Endothelial cell of umbilical vein (primary cell): Measurements from ENCODE around the gene CAMKMT. TPM values are rescaled to one million over a fixed set of nuclear protein-coding genes. Genes with fewer than 3 reads are reported as not detected.

ENCODE experiments used
- BruUV-seq: library from RNA; stranded (reverse); fragments of 400-500 nt; replicated peaks from 2 replicates; lab custom pipeline; 2021; lab: Mats Ljungman, UMichigan
- CTCF ChIA-PET: fragments of 300-600, 350-600 bp; sonication (Branson Sonifier 250); formaldehyde crosslinking; loops from one replicate; lab custom pipeline; 2021; ENCODE audit warnings: antibody characterized with exemption, inconsistent platforms; lab: Charles Lee
- POLR2A ChIA-PET: fragments of 300-600, 350-600 bp; sonication (Branson Sonifier 250); formaldehyde crosslinking; loops from one replicate; lab custom pipeline; 2021; ENCODE audit warnings: antibody characterized with exemption, inconsistent platforms; lab: Charles Lee
- DNase-seq: peaks from one replicate; pipeline ENCODE4 v3.0.0-alpha.2; 2011; ENCODE audit warnings: low read depth, low spot score
- FAIRE-seq: peaks from 2 replicates; lab custom pipeline; 2011; peaks lifted over from hg19 to GRCh38; lab: Jason Lieb, UNC
- H2AFZ ChIP-seq: 2 replicates; pipeline ENCODE4 v1.6.0; 2012; ENCODE audit warnings: low read depth, low read length, control low read depth, inconsistent platforms
- H3K27ac ChIP-seq: 2 replicates; pipeline ENCODE4 v1.5.1; 2011; ENCODE audit warnings: low read depth, mild to moderate bottlenecking, control low read depth, low read length, moderate library complexity; ENCODE audit not compliant: insufficient read depth
- H3K27me3 ChIP-seq, 2 experiments: 2 replicates each; pipeline versions ENCODE4 v1.6.0 to v1.6.1; 2011; ENCODE audit warnings: low read length in 2 of 2, mixed read lengths in 1 of 2; ENCODE audit not compliant: control insufficient read depth in 2 of 2, insufficient read depth in 2 of 2
- H3K36me3 ChIP-seq, 2 experiments: 2 replicates in 1 of 2; 3 replicates in 1 of 2; pipeline ENCODE4 v1.5.1; 2011; ENCODE audit warnings: low read length in 2 of 2, mild to moderate bottlenecking in 1 of 2, moderate library complexity in 1 of 2; ENCODE audit not compliant: control insufficient read depth in 2 of 2, insufficient read depth in 2 of 2; ENCODE audit errors: extremely low read depth in 1 of 2
- H3K4me1 ChIP-seq: 3 replicates; pipeline ENCODE4 v1.5.1; 2011; ENCODE audit warnings: mild to moderate bottlenecking, low read length; ENCODE audit not compliant: control insufficient read depth, insufficient read depth; ENCODE audit errors: extremely low read depth
- H3K4me2 ChIP-seq: 2 replicates; pipeline ENCODE4 v1.6.1; 2011; ENCODE audit warnings: low read length, control low read depth, mixed read lengths; ENCODE audit not compliant: insufficient read depth
- H3K4me3 ChIP-seq, 3 experiments: fragments of 200-600 bp in 1 of 3; sonication (generic), shearing (Covaris generic) in 1 of 3; replicated peaks in 1 of 3; 2 replicates each; pipeline ENCODE4 v1.5.1; 2011 to 2016; ENCODE audit warnings: control low read depth in 3 of 3, low read length in 3 of 3, mild to moderate bottlenecking in 2 of 3, inconsistent platforms in 1 of 3, low read depth in 1 of 3, moderate library complexity in 1 of 3; ENCODE audit not compliant: insufficient read depth in 1 of 3
- H3K79me2 ChIP-seq: 2 replicates; pipeline ENCODE4 v1.6.0; 2012; ENCODE audit warnings: low read length, inconsistent platforms; ENCODE audit not compliant: control insufficient read depth, insufficient read depth
- H3K9ac ChIP-seq: replicated peaks from 2 replicates; pipeline ENCODE3; 2011; ENCODE audit warnings: low read length, control low read depth; ENCODE audit not compliant: insufficient read depth; ENCODE audit errors: extremely low read depth
- H3K9me1 ChIP-seq: replicated peaks from 3 replicates; pipeline ENCODE4 v1.6.0; 2011; ENCODE audit warnings: mild to moderate bottlenecking, low read length; ENCODE audit not compliant: control insufficient read depth, insufficient read depth; ENCODE audit errors: extremely low read depth
- H3K9me3 ChIP-seq: replicated peaks from 2 replicates; pipeline ENCODE4 v1.5.1; 2012; ENCODE audit warnings: low read length, inconsistent platforms; ENCODE audit not compliant: control insufficient read depth, insufficient read depth
- H4K20me1 ChIP-seq: replicated peaks from 2 replicates; pipeline ENCODE3; 2011; ENCODE audit warnings: mild to moderate bottlenecking, low read length; ENCODE audit not compliant: control insufficient read depth, insufficient read depth; ENCODE audit errors: extremely low read depth
- CTCF ChIP-seq, 2 donors: IDR thresholded peaks; 1 replicate in 1 of 2; 2 replicates in 1 of 2; pipeline ENCODE4 v1.5.1; 2011; ENCODE audit warnings: low read length in 2 of 2, mild to moderate bottlenecking in 2 of 2, moderate library complexity in 2 of 2, control low read depth in 1 of 2, inconsistent platforms in 1 of 2, low read depth in 1 of 2; ENCODE audit not compliant: insufficient read depth in 1 of 2; ENCODE audit errors: extremely low read depth in 1 of 2
- EZH2 ChIP-seq: IDR thresholded peaks from 2 replicates; pipeline ENCODE4 v1.6.1; 2012; ENCODE audit warnings: borderline replicate concordance, low read depth, mild to moderate bottlenecking, moderate library complexity, low read length, inconsistent platforms; ENCODE audit not compliant: severe bottlenecking
- FOS ChIP-seq: IDR thresholded peaks from 2 replicates; pipeline ENCODE4 v1.6.1; 2011; ENCODE audit warnings: mild to moderate bottlenecking, low read length, moderate library complexity, borderline replicate concordance; ENCODE audit not compliant: insufficient read depth
- GATA2 ChIP-seq: IDR thresholded peaks from 2 replicates; pipeline ENCODE4 v1.7.0; 2011; ENCODE audit warnings: low read depth, mild to moderate bottlenecking, moderate library complexity, mixed read lengths, low read length; ENCODE audit not compliant: insufficient read length, insufficient read depth
- JUN ChIP-seq: IDR thresholded peaks from 2 replicates; pipeline ENCODE4 v1.6.1; 2011; ENCODE audit warnings: borderline replicate concordance, low read depth; ENCODE audit not compliant: insufficient read length, insufficient read depth
- MAX ChIP-seq: IDR thresholded peaks from 2 replicates; pipeline ENCODE4 v1.6.1; 2011; ENCODE audit not compliant: insufficient read depth, insufficient read length
- MYC ChIP-seq: IDR thresholded peaks from one replicate; pipeline ENCODE4 v1.6.1; 2011; ENCODE audit warnings: mild to moderate bottlenecking, low read depth, low read length
- POLR2A ChIP-seq: IDR thresholded peaks from 2 replicates; pipeline ENCODE4 v1.6.1; 2012; ENCODE audit warnings: low read depth, mild to moderate bottlenecking, control low read depth, low read length
- POLR2AphosphoS5 ChIP-seq: IDR thresholded peaks from 2 replicates; pipeline ENCODE4 v1.6.1; 2012; ENCODE audit warnings: low read depth, mild to moderate bottlenecking, control low read depth, low read length, moderate library complexity; ENCODE audit not compliant: insufficient read depth
- dilution Hi-C: fragments of 300-500 bp; cut with MboI; formaldehyde crosslinking; loops from one replicate; pipeline ENCODE4 v1.15.0; 2019; ENCODE audit warnings: low sequenced_read_pairs; ENCODE audit not compliant: extremely low pct_ligation_motif_present
- intact Hi-C: fragments of 100-400 bp; cut with micrococcal nuclease; formaldehyde crosslinking; loops from one replicate; pipeline ENCODE4 v1.10.0; 2022
- polyA plus RNA-seq, 4 experiments: library from polyadenylated mRNA; depleted of rRNA in 3 of 4; stranded (reverse) in 3 of 4; unstranded in 1 of 4; fragments of >200 nt; gene quantifications; 2 replicates each; pipeline versions ENCODE4 v1.2.1 to v1.2.3, GENCODE V29; 2011 to 2012; ENCODE audit warnings: missing spikeins in 1 of 4
- total RNA-seq: library from RNA; stranded (reverse); gene quantifications from 2 replicates; pipeline ENCODE4 v1.2.3, GENCODE V29; 2021

CAMKMT gene
- total and polyA plus RNA-seq, 2 donors (not counting 3 experiments of a cell fraction or from before 2014, with no cell fraction given): 4.1 to 10.7 TPM

- H3K4me1 ChIP-seq: peaks cover 37% of the 10 kb centered on the region
- no peaks in the 10 kb centered on the region for H3K36me3 ChIP-seq
- H3K27me3 ChIP-seq: no peaks in the 10 kb centered on the region
- intact Hi-C loops (no loop called here), dilution Hi-C loops (no loop called here)
- DNase-seq: no peak
- no peaks in the 10 kb centered on the region for H3K9me1 ChIP-seq
- H3K9ac ChIP-seq: no peak overlapping the region
- H3K79me2 ChIP-seq: no peaks in the 10 kb centered on the region
- H4K20me1 ChIP-seq: no peaks in the 10 kb centered on the region
- no peak overlapping the region for H2AFZ ChIP-seq
- TF ChIP-seq CTCF (IDR thresholded peaks at IDR 0.05; ENCODE audit: extremely low read depth in 1 of 2, insufficient read depth in 1 of 2, low read depth in 1 of 2, low read length in 2 of 2) (no peak), MAX (no peak), EZH2 (no peak), POLR2AphosphoS5 (no peak), MYC (no peak), GATA2 (no peak), JUN (no peak), FOS (no peak), POLR2A (no peak)
- no peaks in the 10 kb centered on the region for H3K9me3 ChIP-seq
- POLR2A ChIA-PET: no interaction called here
- no TSS peak for BruUV-seq
- no peak for FAIRE-seq
- no peak overlapping the region for H3K4me2 ChIP-seq
- CTCF ChIA-PET: interaction anchor here (3.3 kb wide), 1 partner anchor 67 kb away, joined by 25 read pairs; no protein-coding TSS in a partner anchor
- no peak overlapping the region for H3K4me3 ChIP-seq
- H3K27ac ChIP-seq: no peak overlapping the region
Measured at GRCh38 chr2:44547718-44548117, 186.0 kb downstream of the CAMKMT start.
